Inflammatory macrophage (primary cell): ENCODE data around the gene GRAMD2A.

Source experiments
- DNase-seq, 2 donors: peaks; one replicate each; pipeline ENCODE4 v3.0.0-alpha.2; 2020 to 2022

The GRAMD2A gene

GRCh38 chr15:72133211-72133610 is 64.4 kb downstream of the GRAMD2A start:
- DNase-seq: no peak

GRCh38 chr15:72131922-72132321 is 65.7 kb downstream of the GRAMD2A start:
- no peak for DNase-seq

GRCh38 chr15:72130272-72130671 is 67.3 kb downstream of the GRAMD2A start:
- DNase-seq: no peak

- no peak for DNase-seq
Measured at GRCh38 chr15:72128359-72128758, 69.2 kb downstream of the GRAMD2A start.

GRCh38 chr15:72127724-72128322 is 69.8 kb downstream of the GRAMD2A start:
- DNase-seq: no peak

- DNase-seq: no peak
Measured at GRCh38 chr15:72124218-72124617, 73.4 kb downstream of the GRAMD2A start.

DNA sequence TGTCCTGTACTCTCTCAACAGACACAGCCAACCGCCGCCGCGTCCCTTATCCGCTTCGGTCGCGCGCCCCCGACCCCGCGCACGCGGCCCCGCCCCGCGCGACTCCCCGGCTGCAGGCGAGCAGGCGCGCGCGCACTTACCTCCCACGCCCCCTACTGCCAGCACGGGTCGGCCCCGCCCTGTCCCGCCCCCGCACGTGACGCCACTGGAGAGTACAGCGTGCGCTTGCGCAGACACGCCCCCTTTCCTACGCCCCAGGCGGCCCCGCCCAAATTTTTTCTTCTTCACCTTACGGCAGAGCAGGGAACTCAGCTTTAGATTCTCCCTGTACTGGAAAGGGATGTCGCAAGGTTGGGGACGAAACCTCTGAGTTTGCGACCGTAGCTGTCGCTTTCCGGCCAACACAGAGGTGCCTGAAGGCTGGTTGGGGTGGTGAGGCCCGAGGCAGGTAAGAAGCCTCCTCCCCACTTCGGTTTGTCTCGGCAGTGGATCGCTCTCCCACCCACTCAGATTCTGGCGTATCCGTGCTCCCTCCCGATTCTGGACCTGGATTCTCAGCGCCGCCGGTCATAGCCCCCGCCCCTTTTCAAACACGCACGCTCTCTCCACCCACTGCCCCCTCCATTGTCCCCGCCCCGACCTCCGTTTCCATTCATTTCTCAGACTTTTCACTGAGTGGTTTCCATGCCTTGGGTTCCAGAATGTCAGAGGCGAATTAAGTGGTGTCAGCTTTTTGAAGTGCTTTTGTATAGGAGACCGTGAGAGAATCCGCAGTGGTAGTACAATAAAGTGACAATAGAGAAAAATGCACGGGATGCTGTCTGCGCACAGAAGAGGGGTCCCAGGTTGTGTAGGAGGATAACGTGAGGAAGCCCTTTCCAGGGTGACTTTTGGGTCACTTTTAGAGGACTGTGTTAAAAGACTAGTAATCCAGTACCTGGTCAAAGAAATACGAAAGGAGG is 79.3 kb downstream of the GRAMD2A start, which contains the start of the genes MYO9A and SENP8:
Gene MYO9A (minus strand): TSS at position 134 of the 962 bp plus-strand sequence. CDS start 71,587 bp downstream, outside the sequence.
Gene SENP8 (plus strand): TSS at position 387 of the 962 bp plus-strand sequence. CDS start 21,221 bp downstream, outside the sequence.
- DNase-seq: peak; percentile 99

GRCh38 chr15:72117486-72118016 is 80.0 kb downstream of the GRAMD2A start:
- DNase-seq: peak; percentile 71 to 75

- DNase-seq: peak in 1 of 2 donors; percentile 11
Measured at GRCh38 chr15:72116731-72117485, 80.7 kb downstream of the GRAMD2A start.

DNA sequence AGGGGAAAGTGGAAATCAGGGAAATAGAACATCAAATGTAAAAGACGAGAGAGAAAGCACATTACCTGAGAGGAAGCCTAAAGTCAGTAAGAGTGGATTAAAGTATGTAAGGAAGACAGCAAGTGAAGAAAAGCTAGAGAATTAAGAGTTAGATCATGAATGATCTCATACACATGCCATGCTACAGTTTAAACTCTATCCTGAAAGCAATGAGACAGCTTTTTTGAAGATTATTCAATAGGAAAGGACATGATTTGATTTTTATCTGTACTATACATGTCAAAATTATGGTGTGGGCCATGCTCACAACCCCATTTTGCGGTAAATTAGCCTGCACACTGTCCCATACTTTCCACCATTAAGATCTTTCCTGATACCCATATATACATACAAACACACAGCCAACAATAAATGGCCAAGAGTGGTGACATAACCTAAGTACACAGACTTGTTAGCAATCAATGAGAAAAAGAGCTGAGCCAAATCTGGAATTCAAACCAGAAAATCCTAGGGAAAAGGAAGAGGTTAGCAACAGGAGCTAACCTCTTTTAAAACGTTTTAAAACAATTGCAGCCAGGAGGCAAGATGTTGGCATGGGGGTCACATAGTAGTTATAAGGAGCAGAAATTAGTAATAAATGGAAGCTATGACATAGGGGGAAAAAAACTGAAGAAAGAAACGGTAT is 84.1 kb downstream of the GRAMD2A start:
- DNase-seq: no peak

GRCh38 chr15:72112805-72113204 is 84.8 kb downstream of the GRAMD2A start:
- no peak for DNase-seq

GRCh38 chr15:72112116-72112515 is 85.5 kb downstream of the GRAMD2A start:
- no peak for DNase-seq

DNA sequence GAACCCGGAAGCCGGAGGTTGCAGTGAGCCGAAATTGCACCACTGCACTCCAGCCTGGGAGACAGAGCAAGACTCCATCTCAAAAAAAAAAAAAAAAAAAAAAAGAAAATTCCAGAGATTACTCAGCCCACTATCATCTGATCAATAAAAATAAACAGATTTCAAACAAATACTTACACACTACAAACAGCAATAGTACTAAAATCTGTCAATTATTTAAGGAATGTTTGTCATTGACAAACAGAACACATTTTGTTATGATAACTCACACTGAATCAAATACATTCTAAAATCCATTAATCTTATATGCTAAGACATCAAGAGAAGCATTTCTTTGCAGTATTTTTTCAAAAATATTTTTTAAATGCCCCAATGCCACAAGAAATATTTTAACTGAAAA is 87.2 kb downstream of the GRAMD2A start:
- no peak for DNase-seq
